HG02798 (cell line): Measurements from ENCODE around the gene CHPT1.

ENCODE experiments used
- ATAC-seq: cut with Tn5 transposase; IDR thresholded peaks from one replicate; pipeline ENCODE4 v1.9.1; 2021; ENCODE audit warnings: mild to moderate bottlenecking; ENCODE audit not compliant: unreplicated experiment, poor library complexity

The CHPT1 gene

GRCh38 chr12:101750152-101750551 lies 52.7 kb downstream of the CHPT1 start:
- no peak for ATAC-seq

- no peak for ATAC-seq
Observed at GRCh38 chr12:101759396-101760047, 62.1 kb downstream of the CHPT1 start.

- ATAC-seq, result no peak
Observed at GRCh38 chr12:101761350-101761749, 63.9 kb downstream of the CHPT1 start.

GRCh38 chr12:101761781-101762180 lies 64.3 kb downstream of the CHPT1 start:
- no peak for ATAC-seq

GRCh38 chr12:101763246-101763931 lies 65.9 kb downstream of the CHPT1 start:
- ATAC-seq, result no peak

GRCh38 chr12:101764051-101764792 lies 66.8 kb downstream of the CHPT1 start:
- no peak for ATAC-seq

GRCh38 chr12:101767537-101767936 lies 70.1 kb downstream of the CHPT1 start:
- ATAC-seq, result no peak

- no peak for ATAC-seq
Observed at GRCh38 chr12:101768781-101769180, 71.3 kb downstream of the CHPT1 start.

- no peak for ATAC-seq
Observed at GRCh38 chr12:101769865-101770264, 72.4 kb downstream of the CHPT1 start.

- ATAC-seq, result no peak
Observed at GRCh38 chr12:101772012-101772775, 74.8 kb downstream of the CHPT1 start.

- peak; percentile 80 for ATAC-seq
Observed at GRCh38 chr12:101773650-101774162, 76.3 kb downstream of the CHPT1 start.

- no peak for ATAC-seq
Observed at GRCh38 chr12:101775816-101776215, 78.4 kb downstream of the CHPT1 start.

GRCh38 chr12:101777485-101777884 lies 80.0 kb downstream of the CHPT1 start:
- ATAC-seq, result no peak

GRCh38 chr12:101777978-101778377 lies 80.5 kb downstream of the CHPT1 start:
- ATAC-seq, result no peak
